Measurements from ENCODE around the gene ERN1.

- TF ChIP-seq EZH2 (IDR thresholded peaks at IDR 0.05; ENCODE audit: borderline replicate concordance, low read depth, low read length, severe bottlenecking), result no peak
- no peak for TF ChIP-seq CTCF (IDR thresholded peaks at IDR 0.05; ENCODE audit: borderline replicate concordance, extremely low read depth, low read length, poor library complexity, severe bottlenecking)
Measured at GRCh38 chr17:64092113-64092512, 37.8 kb downstream of the ERN1 start.

Measured in DND-41 (cell line).